ENCODE measurements around the gene ABCB11. TPM values are rescaled to one million over a fixed set of nuclear protein-coding genes. Genes with fewer than 3 reads are reported as not detected.

The ABCB11 gene
- total and polyA plus RNA-seq, 9 of the 15 experiments (the other 6 are each of a cell fraction or from before 2014, with no cell fraction given), result 0.04 to 0.51 (median 0.10) TPM; not detected in 1

DNA sequence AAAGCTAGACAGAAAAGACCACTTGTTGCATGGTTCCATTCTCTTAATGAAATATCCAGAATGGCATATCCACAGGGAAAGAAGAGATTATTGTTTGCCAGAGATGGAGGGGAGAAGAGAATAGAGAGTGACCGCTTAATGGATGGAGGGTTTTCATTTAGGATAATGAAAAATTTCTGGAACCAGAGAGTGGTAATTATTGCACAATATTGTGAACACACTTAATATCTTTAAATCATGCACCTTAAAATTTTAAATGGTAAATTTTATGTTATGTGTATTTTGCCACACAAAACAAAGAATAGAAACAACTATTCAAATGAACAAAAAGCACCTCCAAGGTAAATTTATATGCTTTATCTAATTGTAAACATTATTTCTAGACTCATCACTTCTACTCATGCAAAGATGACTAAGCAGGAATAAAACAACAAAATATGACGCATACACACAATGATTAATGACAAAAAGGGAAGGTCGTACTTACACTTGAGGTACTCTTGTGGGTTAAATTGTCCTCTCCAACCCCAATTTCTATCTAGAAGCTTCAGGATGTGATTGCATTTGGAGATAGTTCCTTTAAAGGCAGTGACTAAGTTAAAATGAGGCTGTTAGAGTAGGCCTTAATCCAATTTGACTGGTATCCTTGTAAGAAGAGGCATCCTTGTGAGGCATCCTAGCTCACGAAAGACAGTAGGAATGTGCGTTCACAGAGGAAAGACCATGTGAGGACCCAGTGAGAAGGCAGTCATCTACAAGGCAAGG, 19.5 kb upstream of the ABCB11 start (continued):
- no peak for TF ChIP-seq YBX1 (IDR thresholded peaks at IDR 0.05)
- TF ChIP-seq SAP30 (IDR thresholded peaks at IDR 0.05; ENCODE audit: borderline replicate concordance, insufficient read depth, low read depth, low read length, poor library complexity, severe bottlenecking), result no peak
- no peak for TF ChIP-seq ETS2 (tag; IDR thresholded peaks at IDR 0.05; ENCODE audit: borderline replicate concordance, poor library complexity, severe bottlenecking)
- TF ChIP-seq SIX5 (IDR thresholded peaks at IDR 0.05; ENCODE audit: borderline replicate concordance in 1 of 2, insufficient read depth in 1 of 2, low read depth in 1 of 2, low read length in 2 of 2), result no peak
- peak; percentile 79 for TF ChIP-seq NCOA1 (IDR thresholded peaks at IDR 0.05; ENCODE audit: low read depth)
- no peak for TF ChIP-seq MYC (IDR thresholded peaks at IDR 0.05; ENCODE audit: low read depth, low read length)
- TF ChIP-seq MYC (CRISPR knock-in tag; IDR thresholded peaks at IDR 0.05; ENCODE audit: borderline replicate concordance, low read depth), result no peak
- TF ChIP-seq DMBX1 (CRISPR knock-in tag; IDR thresholded peaks at IDR 0.05; ENCODE audit: borderline replicate concordance), result 0 out of 2 replicates have a peak, but pooled peaks have one; percentile 7
- TF ChIP-seq TRIM24 (IDR thresholded peaks at IDR 0.05), result peak; percentile 92 to 97
- no peak for TF ChIP-seq SMAD1 (IDR thresholded peaks at IDR 0.05; ENCODE audit: low read depth, low read length, partially characterized antibody)
- TF ChIP-seq THAP12 (CRISPR knock-in tag; IDR thresholded peaks at IDR 0.05), result no peak
- no peak for TF ChIP-seq HEY1 (CRISPR knock-in tag; IDR thresholded peaks at IDR 0.05; ENCODE audit: borderline replicate concordance)
- no peak for TF ChIP-seq FOXJ2 (tag; IDR thresholded peaks at IDR 0.05)
- no peak; a peak in 1 of 4 replicates for TF ChIP-seq CSDE1 (IDR thresholded peaks at IDR 0.05)
- no peak for TF ChIP-seq GABPA (tag; conservative IDR thresholded peaks at IDR 0.05; ENCODE audit: low read depth)
- TF ChIP-seq SOX6 (IDR thresholded peaks at IDR 0.05), result peak; percentile 98
- no peak for TF ChIP-seq SMARCB1 (IDR thresholded peaks at IDR 0.05; ENCODE audit: insufficient read length, low read depth)
- peak; percentile 92 for TF ChIP-seq JUND (IDR thresholded peaks at IDR 0.05; ENCODE audit: borderline replicate concordance, low read depth, low read length)
- peak; percentile 97 for TF ChIP-seq JUND (tag; IDR thresholded peaks at IDR 0.05; ENCODE audit: borderline replicate concordance, low read depth, low read length)
- TF ChIP-seq TCF3 (CRISPR knock-in tag; IDR thresholded peaks at IDR 0.05), result peak; percentile 89
- TF ChIP-seq ZFP36 (IDR thresholded peaks at IDR 0.05; ENCODE audit: low read depth, low read length, partially characterized antibody), result no peak
- no peak for TF ChIP-seq ZNF274 (IDR thresholded peaks at IDR 0.05; ENCODE audit: borderline replicate concordance, low read depth, low read length)
- TF ChIP-seq ZNF639 (CRISPR knock-in tag; conservative IDR thresholded peaks at IDR 0.05 in 1 of 2, IDR thresholded peaks at IDR 0.05 in 1 of 2), result peak in 1 of 2 experiments; percentile 61; a peak in 1 of 4 replicates
- TF ChIP-seq TCF7L2 (IDR thresholded peaks at IDR 0.05; ENCODE audit: low read depth, low read length), result no peak
- TF ChIP-seq POLR3G (IDR thresholded peaks at IDR 0.05; ENCODE audit: extremely low read depth, insufficient read length, insufficient replicate concordance), result no peak
